Measurements from ENCODE around the gene EML1.

EML1 gene

GRCh38 chr14:99781853-99782610 is 11.2 kb upstream of the EML1 start:
- DNase-seq: no peak

- DNase-seq: no peak
Measured at GRCh38 chr14:99784508-99784907, 8.7 kb upstream of the EML1 start.

- DNase-seq: no peak
Measured at GRCh38 chr14:99785426-99785825, 7.8 kb upstream of the EML1 start.

GRCh38 chr14:99786511-99786989 is 6.7 kb upstream of the EML1 start:
- no peak for DNase-seq

- no peak for DNase-seq
Measured at GRCh38 chr14:99788713-99789112, 4.5 kb upstream of the EML1 start.

- DNase-seq: no peak
Measured at GRCh38 chr14:99789581-99789980, 3.6 kb upstream of the EML1 start.

- no peak for DNase-seq
Measured at GRCh38 chr14:99790201-99790977, 2.8 kb upstream of the EML1 start.

- no peak for DNase-seq
Measured at GRCh38 chr14:99790978-99791376, 2.2 kb upstream of the EML1 start.

- DNase-seq: no peak
Measured at GRCh38 chr14:99791476-99792209, 1.6 kb upstream of the EML1 start.

GRCh38 chr14:99792210-99792535 is 1.0 kb upstream of the EML1 start:
- no peak for DNase-seq

- no peak for DNase-seq
Measured at GRCh38 chr14:99792551-99793212, 531 bp upstream of the EML1 start.

GRCh38 chr14:99794151-99794780 is 1.1 kb downstream of the EML1 start:
- no peak for DNase-seq

- DNase-seq: no peak
Measured at GRCh38 chr14:99795046-99795445, 1.8 kb downstream of the EML1 start.

GRCh38 chr14:99797231-99797630 is 4.0 kb downstream of the EML1 start:
- no peak for DNase-seq

GRCh38 chr14:99800781-99801180 is 7.6 kb downstream of the EML1 start:
- DNase-seq: no peak

GRCh38 chr14:99802301-99803105 is 9.3 kb downstream of the EML1 start:
- DNase-seq: no peak

GRCh38 chr14:99803106-99803775 is 10.0 kb downstream of the EML1 start:
- DNase-seq: no peak

GRCh38 chr14:99803803-99804202 is 10.6 kb downstream of the EML1 start:
- DNase-seq: no peak

GRCh38 chr14:99805757-99806439 is 12.7 kb downstream of the EML1 start:
- DNase-seq: no peak

GRCh38 chr14:99806836-99807235 is 13.6 kb downstream of the EML1 start:
- no peak for DNase-seq

Data from OCI-M1 (cell line).